Stimulated activated CD8-positive, alpha-beta memory T cell treated with anti-CD3 and anti-CD28 coated beads, Interleukin-4, amount 100 ng/mL, for 4 hours (primary cell): Measurements from ENCODE around the gene KRT27.
"Not testable (repeated sequence)": the region's sequence is repeated elsewhere in the genome, so short reads cannot be mapped to it uniquely, and the experiment has no call there.

Source experiments
- DNase-seq, 2 donors: peaks; one replicate each; pipeline ENCODE4 v3.0.0-alpha.2; 2020; ENCODE audit warnings: low read depth in 2 of 2, low spot score in 1 of 2

KRT27 gene

DNA sequence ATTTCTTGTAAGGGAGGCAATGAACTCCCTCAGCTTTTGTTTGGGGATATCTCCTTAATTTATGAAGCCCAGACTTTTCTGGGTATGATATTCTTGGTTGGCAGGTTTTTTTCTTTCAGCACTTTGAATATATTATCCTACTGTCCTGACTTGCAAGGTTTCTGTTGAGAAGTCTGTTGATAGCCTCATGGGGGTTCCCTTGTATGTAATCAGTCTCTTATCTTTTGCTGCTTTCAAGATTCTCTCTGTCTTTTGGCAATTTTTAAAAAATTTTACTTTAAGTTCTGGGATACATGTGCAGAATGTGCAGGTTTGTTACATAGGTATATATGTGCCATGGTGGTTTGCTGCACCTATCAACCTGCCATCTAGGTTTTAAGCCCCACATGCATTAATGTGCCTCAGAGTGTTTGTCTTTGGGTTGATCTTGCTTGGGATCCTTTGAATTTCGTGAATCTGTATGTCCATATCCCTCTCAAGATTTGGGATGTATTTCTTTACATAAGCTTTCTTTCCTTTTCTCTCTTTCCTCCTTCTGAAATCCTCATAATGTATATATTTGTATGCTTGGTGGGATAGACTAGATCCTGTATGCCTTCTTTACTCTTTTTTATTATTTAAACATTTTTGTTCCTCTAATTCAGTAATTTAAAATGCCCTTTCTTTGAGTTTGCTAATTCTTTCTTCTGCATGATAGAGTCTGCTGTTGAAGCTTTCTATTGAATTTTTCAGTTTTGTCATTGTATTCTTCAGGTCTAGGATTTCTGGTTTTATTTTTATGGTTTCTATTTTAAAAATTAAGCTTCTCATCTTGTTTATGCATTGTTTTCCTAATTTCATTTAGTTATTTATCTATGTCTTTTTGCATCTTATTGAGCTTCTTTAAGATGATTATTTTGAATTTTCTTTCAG, 22.0 kb downstream of the KRT27 start:
- no peak for DNase-seq

DNA sequence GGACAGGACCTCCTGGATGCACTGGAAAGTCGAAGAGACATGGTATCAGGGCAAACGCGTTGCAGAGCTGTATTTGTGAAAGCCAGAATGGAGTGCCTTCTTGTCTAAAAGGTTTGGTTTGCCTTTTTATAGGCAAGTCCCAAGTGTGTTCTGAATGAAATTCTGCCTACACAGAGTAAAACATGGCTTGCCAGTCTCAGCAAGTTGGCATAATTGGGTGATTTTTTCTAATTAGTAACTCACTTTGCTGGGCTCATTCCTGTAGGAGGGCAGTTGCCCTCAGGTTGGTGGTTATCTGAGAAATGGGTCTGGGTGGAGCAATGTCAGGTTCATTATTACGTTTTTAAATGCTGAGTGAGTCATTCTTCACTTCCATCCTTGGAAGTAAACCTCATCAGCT, 27.1 kb downstream of the KRT27 start, which contains the start of gene KRT25:
TSS of gene KRT25 (minus strand) at position 101 of the 400 bp plus-strand sequence. CDS start at position 41, 60 bp downstream.
- no peak for DNase-seq

DNA sequence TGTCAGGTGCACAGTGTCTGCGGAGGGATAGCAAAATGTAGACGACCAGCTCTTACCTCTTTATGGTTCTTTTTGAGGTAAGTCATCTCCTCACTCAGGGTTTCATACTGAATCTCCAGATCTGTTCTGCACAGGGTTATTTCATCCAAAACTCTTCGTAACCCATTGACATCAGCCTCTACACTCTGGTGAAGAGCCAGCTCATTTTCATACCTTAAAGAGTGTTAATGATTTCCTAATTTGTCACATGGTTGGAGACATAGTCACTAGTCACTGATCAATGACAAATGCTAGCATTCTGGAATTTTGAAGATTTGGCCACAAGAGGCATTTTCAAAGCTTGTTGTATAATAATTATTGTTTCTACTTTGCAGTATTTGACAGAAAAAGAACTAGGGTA, 28.5 kb downstream of the KRT27 start:
- no peak for DNase-seq

GRCh38 chr17:40751065-40751464, 31.3 kb downstream of the KRT27 start:
- DNase-seq, result no peak

GRCh38 chr17:40750391-40750790, 32.0 kb downstream of the KRT27 start:
- no peak for DNase-seq

DNA sequence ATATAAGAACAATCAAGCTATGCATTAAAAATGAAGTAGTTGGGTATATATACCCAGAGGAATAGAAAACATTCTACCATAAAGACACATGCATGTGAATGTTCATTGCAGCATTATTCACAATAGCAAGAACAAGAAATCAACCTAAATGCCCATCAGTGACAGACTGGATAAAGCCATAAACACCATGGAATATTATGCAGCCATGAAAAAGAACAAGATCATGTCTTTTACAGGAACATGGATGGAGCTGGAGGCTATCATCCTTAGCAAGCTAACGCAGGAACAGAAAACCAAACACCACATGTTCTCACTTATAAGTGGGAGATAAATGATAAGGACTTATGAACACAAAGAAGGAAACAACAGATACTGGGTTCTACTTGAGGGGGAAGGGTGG, 33.7 kb downstream of the KRT27 start:
- not testable (repeated sequence) for DNase-seq

- DNase-seq, result no peak
Observed at GRCh38 chr17:40738553-40738952, 43.8 kb downstream of the KRT27 start.

DNA sequence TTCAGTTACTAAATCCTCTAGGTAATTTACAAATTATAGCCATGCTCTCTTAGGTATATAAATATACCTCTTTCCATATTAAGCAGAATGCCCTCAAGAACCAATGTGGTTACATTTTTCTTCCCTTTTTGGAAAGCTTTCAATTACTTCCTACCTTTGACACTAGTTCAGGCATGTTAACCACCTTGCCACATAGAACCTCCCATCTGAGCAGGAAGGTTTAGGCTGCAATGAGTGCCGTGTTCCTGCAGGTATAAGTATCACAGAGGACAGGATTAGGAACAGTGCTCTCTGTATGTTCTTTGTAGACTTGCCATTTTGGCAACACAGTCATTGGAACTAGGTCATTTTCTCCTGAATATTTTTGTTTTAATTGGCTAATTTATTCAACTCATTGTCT, 47.3 kb downstream of the KRT27 start:
- no peak for DNase-seq

- no peak for DNase-seq
Observed at GRCh38 chr17:40734018-40734417, 48.3 kb downstream of the KRT27 start.

DNA sequence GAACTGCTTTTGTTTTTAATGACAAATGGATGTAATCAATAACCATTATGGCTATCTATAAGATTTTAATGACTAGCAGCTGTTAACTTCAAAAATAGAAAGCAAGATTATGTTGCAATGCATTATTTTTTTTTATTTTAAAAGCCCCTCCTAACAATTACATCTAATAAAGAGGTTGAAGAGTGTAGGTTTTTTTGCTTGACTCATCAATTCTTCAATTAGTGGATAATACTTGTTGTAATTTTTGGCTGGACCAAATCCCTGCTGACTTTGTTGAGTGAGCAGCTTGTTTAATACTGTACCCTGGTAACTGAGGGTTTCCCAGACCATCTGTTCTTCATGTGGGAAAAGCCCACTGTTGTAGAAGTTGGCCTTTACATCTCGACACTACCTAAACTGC, 51.4 kb downstream of the KRT27 start:
- DNase-seq, result no peak

- no peak for DNase-seq
Observed at GRCh38 chr17:40727447-40728231, 54.7 kb downstream of the KRT27 start.

- DNase-seq, result no peak
Observed at GRCh38 chr17:40726919-40727318, 55.4 kb downstream of the KRT27 start.
